HepG2 (cell line): ENCODE data around the gene GGTLC2. TPM values are rescaled to one million over a fixed set of nuclear protein-coding genes. Genes with fewer than 3 reads are reported as not detected.
"Not testable (repeated sequence)": the region's sequence is repeated elsewhere in the genome, so short reads cannot be mapped to it uniquely, and the experiment has no call there.

Experiments used
- ATAC-seq: fragments of 200-7000 bp; cut with Tn5 transposase; 3 replicates; pipeline ENCODE4 v1.9.1; 2020; ENCODE audit warnings: mild to moderate bottlenecking, moderate library complexity
- BruUV-seq: library from RNA; stranded (reverse); fragments of 400-500 nt; replicated peaks from 2 replicates; lab custom pipeline; 2021; lab: Mats Ljungman, UMichigan
- CTCF ChIA-PET: fragments of 300-600 bp; formaldehyde crosslinking; extraction: SDS; loops from one replicate; lab custom pipeline; 2021; ENCODE audit warnings: low total read pairs, inconsistent platforms, low intra/inter-chr PET ratio; lab: Yijun Ruan, JAX
- POLR2A ChIA-PET: fragments of 350-600 bp; sonication (Branson Sonifier 250); formaldehyde crosslinking; loops from one replicate; lab custom pipeline; 2020; ENCODE audit warnings: antibody characterized with exemption, inconsistent platforms; lab: Yijun Ruan, JAX
- DNase-seq: peaks from one replicate; pipeline ENCODE4 v3.0.0-alpha.2; 2015; ENCODE audit warnings: low spot score
- FAIRE-seq: peaks from 3 replicates; lab custom pipeline; 2011; peaks lifted over from hg19 to GRCh38; lab: Jason Lieb, UNC
- H2AFZ ChIP-seq: one replicate; pipeline ENCODE4 v1.6.1; 2011; ENCODE audit warnings: low read length, inconsistent platforms
- H3K27ac ChIP-seq: fragments of 300-600 bp; 3 replicates; pipeline ENCODE4 v1.8.0; 2011; ENCODE audit warnings: mixed run types, mild to moderate bottlenecking, mixed read lengths, low read length, inconsistent platforms; ENCODE audit not compliant: insufficient read depth; ENCODE audit errors: extremely low read length
- H3K27me3 ChIP-seq, 2 experiments: fragments of 200-600 bp in 1 of 2; 2 replicates in 1 of 2; 3 replicates in 1 of 2; pipeline versions ENCODE4 v1.6.0 to v1.8.0; 2011; ENCODE audit warnings: low read length in 2 of 2, mild to moderate bottlenecking in 2 of 2, moderate library complexity in 2 of 2, inconsistent platforms in 1 of 2; ENCODE audit not compliant: insufficient read depth in 2 of 2, control insufficient read depth in 1 of 2
- H3K36me3 ChIP-seq, 2 experiments: fragments of 200-600 bp in 1 of 2; replicated peaks in 1 of 2; 2 replicates in 1 of 2; 3 replicates in 1 of 2; pipeline versions ENCODE4 v1.5.1 to v1.8.0; 2011; ENCODE audit warnings: low read length in 2 of 2, inconsistent platforms in 1 of 2; ENCODE audit not compliant: insufficient read depth in 2 of 2, control insufficient read depth in 1 of 2
- H3K4me1 ChIP-seq: 2 replicates; pipeline ENCODE4 v1.5.1; 2012; ENCODE audit warnings: low read length, inconsistent platforms; ENCODE audit not compliant: insufficient read depth
- H3K4me2 ChIP-seq: 2 replicates; pipeline ENCODE4 v1.6.0; 2011; ENCODE audit warnings: low read depth, low read length, inconsistent platforms
- H3K4me3 ChIP-seq, 3 experiments: fragments of 200-600 bp in 1 of 3; sonication (generic), shearing (Covaris generic) in 1 of 3; replicated peaks in 1 of 3; 2 replicates each; pipeline ENCODE4 v1.5.1; 2011 to 2016; ENCODE audit warnings: low read length in 3 of 3, inconsistent platforms in 2 of 3, low read depth in 2 of 3, mild to moderate bottlenecking in 2 of 3, control low read depth in 1 of 3, mixed read lengths in 1 of 3; ENCODE audit not compliant: insufficient read depth in 1 of 3
- H3K79me2 ChIP-seq: one replicate; pipeline ENCODE4 v1.6.1; 2011; ENCODE audit warnings: low read length, inconsistent platforms; ENCODE audit not compliant: insufficient read depth
- H3K9ac ChIP-seq: 2 replicates; pipeline ENCODE4 v1.6.0; 2011; ENCODE audit warnings: mild to moderate bottlenecking, low read depth, low read length, inconsistent platforms; ENCODE audit not compliant: insufficient read depth
- H3K9me3 ChIP-seq: 2 replicates; pipeline ENCODE4 v1.5.1; 2012; ENCODE audit warnings: mild to moderate bottlenecking, low read length
- H4K20me1 ChIP-seq: 2 replicates; pipeline ENCODE4 v1.6.0; 2011; ENCODE audit warnings: inconsistent platforms, mild to moderate bottlenecking, low read length, moderate library complexity; ENCODE audit not compliant: insufficient read depth
- CTCF ChIP-seq: sonication (generic); formaldehyde crosslinking; IDR thresholded peaks from 2 replicates; pipeline ENCODE4 v1.5.0; 2020; ENCODE audit warnings: mild to moderate bottlenecking, missing genetic modification reagents, moderate library complexity
- STAG1 ChIP-seq: sonication (generic); formaldehyde crosslinking; IDR thresholded peaks from 2 replicates; pipeline ENCODE4 v1.4.0; 2020; ENCODE audit warnings: missing genetic modification reagents
- WGBS: methylation state at CpG from one replicate; pipeline ENCODE4 v1.1.6; 2017; ENCODE audit warnings: low lambda C conversion rate; 5-methylcytosine and 5-hydroxymethylcytosine counted together
- in situ Hi-C: cut with HindIII; loops from 2 replicates; pipeline ENCODE4 v1.10.0; 2017; ENCODE audit warnings: low pct_unique_long_range_greater_than_20kb; ENCODE audit not compliant: extremely low pct_ligation_motif_present
- intact Hi-C: fragments of 100-400 bp; cut with micrococcal nuclease; formaldehyde crosslinking; loops from one replicate; pipeline ENCODE4 v1.10.0; 2022; ENCODE audit not compliant: unreplicated experiment
- polyA plus RNA-seq, 8 experiments: library from polyadenylated mRNA; depleted of rRNA in 3 of 8; stranded (reverse) in 7 of 8; unstranded in 1 of 8; fragments of >200 nt; fragmentation: Illumina TruSeq in 4 of 8; extraction: Trizol in 4 of 8; gene quantifications; 2 replicates each; pipeline versions ENCODE4 v1.2.1 to v1.2.3, GENCODE V29; 2011 to 2016; ENCODE audit warnings: low read depth in 4 of 8, missing spikeins in 1 of 8, mixed read lengths in 1 of 8; ENCODE audit not compliant: insufficient read depth in 1 of 8
- total RNA-seq, 5 experiments: library from RNA; depleted of rRNA; stranded (reverse); fragments of >200 nt; fragmentation: Illumina TruSeq; extraction: Trizol; gene quantifications; 2 replicates each; pipeline ENCODE4 v1.2.3, GENCODE V29; 2016; ENCODE audit warnings: low read depth in 1 of 5

The GGTLC2 gene
- total and polyA plus RNA-seq, 2 of the 13 experiments (the other 11 are each of a cell fraction or from before 2014, with no cell fraction given), result not detected

- H4K20me1 ChIP-seq, H3K9me3 ChIP-seq, H3K27me3 ChIP-seq, in situ Hi-C loops, DNase-seq, H3K9ac ChIP-seq, FAIRE-seq, H3K36me3 ChIP-seq, H3K79me2 ChIP-seq, BruUV-seq, ATAC-seq, POLR2A ChIA-PET, CTCF ChIA-PET, H3K4me2 ChIP-seq, H3K4me3 ChIP-seq, intact Hi-C loops, H3K27ac ChIP-seq, H3K4me1 ChIP-seq, H2AFZ ChIP-seq: not testable (repeated sequence)
- 0 out of 2 replicates have a peak, but pooled peaks have one; percentile 8 for TF ChIP-seq STAG1
- TF ChIP-seq CTCF (CRISPR knock-in tag), result peak; percentile 47
- WGBS, result no CpG with 5 or more reads among the region's 12 CpGs
Observed at GRCh38 chr22:22647952-22648351, 3.5 kb downstream of the GGTLC2 start.

GRCh38 chr22:22648863-22649536, 4.6 kb downstream of the GGTLC2 start:
- POLR2A ChIA-PET, H3K27ac ChIP-seq, H3K36me3 ChIP-seq, CTCF ChIA-PET, H3K4me1 ChIP-seq, FAIRE-seq, DNase-seq, H3K4me3 ChIP-seq, ATAC-seq, H3K9me3 ChIP-seq, BruUV-seq, H3K79me2 ChIP-seq, in situ Hi-C loops, H3K9ac ChIP-seq, H2AFZ ChIP-seq, intact Hi-C loops, H4K20me1 ChIP-seq, H3K4me2 ChIP-seq, H3K27me3 ChIP-seq: not testable (repeated sequence)
- WGBS, result 52% methylated on average over 5 of the region's 9 CpGs

GRCh38 chr22:22649761-22650160, 5.3 kb downstream of the GGTLC2 start:
- FAIRE-seq, H3K27ac ChIP-seq, DNase-seq, in situ Hi-C loops, H3K27me3 ChIP-seq, H2AFZ ChIP-seq, H3K36me3 ChIP-seq, intact Hi-C loops, H3K4me3 ChIP-seq, CTCF ChIA-PET, ATAC-seq, BruUV-seq, H4K20me1 ChIP-seq, H3K9me3 ChIP-seq, POLR2A ChIA-PET, H3K4me1 ChIP-seq, H3K4me2 ChIP-seq, H3K79me2 ChIP-seq, H3K9ac ChIP-seq: not testable (repeated sequence)
- WGBS, result 60% methylated on average over 1 of the region's 8 CpGs

- BruUV-seq, H3K4me2 ChIP-seq, H3K4me3 ChIP-seq, H2AFZ ChIP-seq, POLR2A ChIA-PET, ATAC-seq, H4K20me1 ChIP-seq, H3K4me1 ChIP-seq, H3K9me3 ChIP-seq, H3K27me3 ChIP-seq, intact Hi-C loops, in situ Hi-C loops, FAIRE-seq, H3K27ac ChIP-seq, H3K79me2 ChIP-seq, DNase-seq, H3K9ac ChIP-seq, H3K36me3 ChIP-seq, CTCF ChIA-PET: not testable (repeated sequence)
- WGBS, result no CpG with 5 or more reads among the region's 9 CpGs
Observed at GRCh38 chr22:22650398-22650797, 6.0 kb downstream of the GGTLC2 start.
